EL (cell line): Measurements from ENCODE around the gene DYTN.
A peak's percentile ranks its signal among the peaks of the same experiment; 100 is the strongest.
"Not testable (repeated sequence)": the region's sequence is repeated elsewhere in the genome, so short reads cannot be mapped to it uniquely, and the experiment has no call there.

ENCODE experiments used
- DNase-seq: peaks from one replicate; pipeline ENCODE4 v3.0.0-alpha.2; 2016

DYTN gene

DNA sequence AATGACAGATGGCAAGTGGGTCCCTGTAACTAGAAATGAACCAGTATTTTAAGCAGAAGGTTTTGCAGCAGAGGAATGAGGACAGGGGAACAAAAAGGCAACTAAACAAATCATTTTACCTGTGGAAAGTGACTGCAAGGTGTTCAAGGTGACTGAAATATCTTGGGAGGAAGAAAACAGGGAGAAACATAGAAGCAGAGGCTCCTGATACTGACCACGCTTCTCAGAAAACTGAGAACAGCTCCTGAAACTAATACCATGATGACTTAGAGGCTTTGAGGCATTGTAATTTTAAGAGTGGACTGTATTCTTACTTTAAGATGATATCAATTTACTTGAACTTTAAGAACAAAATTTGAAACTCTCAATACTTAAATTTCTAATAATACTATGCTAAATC lies at the start of gene DYTN:
TSS of gene DYTN (minus strand) at position 101 of the 400 bp plus-strand sequence. CDS start 117 bp downstream, outside the sequence.
- no peak for DNase-seq

- DNase-seq = no peak
These were observed 48.1 kb upstream of the DYTN start for GRCh38 chr2:206766057-206766930.

GRCh38 chr2:206765242-206766056 lies 47.3 kb upstream of the DYTN start, which contains the start of the genes FASTKD2 and MDH1B:
FASTKD2 (plus strand) TSS chr2:206765606; CDS start chr2:206766694, 1,088 bp downstream.
MDH1B (minus strand) TSS chr2:206765328; CDS start chr2:206765271, 57 bp downstream.
- DNase-seq = peak; percentile 94

DNA sequence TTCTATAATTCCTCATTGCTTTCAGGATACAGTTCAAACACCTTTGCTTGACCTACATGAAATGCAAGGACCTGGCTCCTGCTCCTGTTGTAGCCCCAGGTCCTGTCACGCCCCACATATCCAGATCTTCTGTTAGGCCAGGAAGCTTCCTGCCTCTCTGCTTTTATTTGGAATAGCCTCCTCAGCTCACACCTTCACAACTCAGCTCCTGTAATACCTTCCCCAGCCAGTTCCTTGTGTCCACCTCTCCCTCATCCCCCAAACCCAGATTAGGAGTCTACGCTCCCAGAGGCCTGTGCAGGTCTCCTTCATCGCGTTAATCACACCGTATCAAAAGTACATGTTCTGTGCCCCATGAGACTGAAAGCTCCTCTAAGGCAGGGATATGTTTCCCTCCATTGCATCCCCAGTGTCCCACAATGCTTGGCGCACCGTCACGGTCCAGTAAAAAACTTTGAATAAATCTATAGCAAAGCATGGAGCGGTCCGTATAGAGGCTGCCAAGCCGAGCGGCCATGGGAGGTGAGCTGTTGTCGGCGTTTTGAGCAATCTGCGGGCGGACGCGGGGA lies 46.6 kb upstream of the DYTN start:
- no peak for DNase-seq

- DNase-seq = no peak
These were observed 38.6 kb upstream of the DYTN start for GRCh38 chr2:206756816-206757215.

GRCh38 chr2:206740800-206741199 lies 22.6 kb upstream of the DYTN start:
- DNase-seq = no peak

DNA sequence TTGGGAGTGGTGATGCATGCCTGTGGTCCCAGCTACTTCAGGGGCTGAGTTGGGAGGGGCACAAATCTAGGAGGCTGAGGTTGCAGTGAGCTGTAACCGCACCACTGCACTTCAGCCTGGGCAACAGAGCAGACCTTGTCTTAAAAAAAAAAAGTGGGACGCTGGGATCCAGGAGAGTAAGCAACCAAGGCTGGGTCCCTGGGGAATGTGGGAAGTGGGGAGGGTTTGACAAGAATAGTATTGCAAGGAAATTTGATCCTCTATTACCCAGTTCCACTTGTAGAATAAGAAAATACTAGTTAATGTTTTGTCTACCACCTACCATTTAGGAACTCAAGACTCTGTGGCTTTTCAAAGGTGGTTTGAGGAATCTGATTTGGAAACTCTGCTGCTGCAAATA lies 21.1 kb upstream of the DYTN start:
- no peak for DNase-seq

DNA sequence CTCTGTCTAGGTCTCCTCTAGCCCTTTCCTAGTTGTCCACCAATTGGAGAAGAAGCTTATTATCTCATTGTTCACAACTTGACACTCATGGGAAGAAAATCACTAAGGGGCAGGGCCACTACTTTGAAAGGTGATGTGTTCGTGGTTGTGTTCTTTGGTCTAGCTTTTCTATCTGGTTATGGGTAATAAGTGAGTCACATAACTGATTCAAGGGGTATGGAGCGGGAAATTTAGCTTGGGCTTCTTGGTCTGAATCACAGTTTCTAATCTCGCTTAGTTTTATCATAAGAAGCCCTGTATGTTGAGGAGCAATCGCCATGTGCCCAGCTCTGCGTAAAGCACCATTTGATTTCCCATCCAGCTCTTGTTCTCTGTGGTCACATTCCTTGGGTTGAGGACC lies 18.7 kb upstream of the DYTN start:
- no peak for DNase-seq

GRCh38 chr2:206733341-206733740 lies 15.1 kb upstream of the DYTN start:
- no peak for DNase-seq

- peak; percentile 4 for DNase-seq
These were observed 10.3 kb upstream of the DYTN start for GRCh38 chr2:206728277-206729199.

GRCh38 chr2:206727287-206727686 lies 9.1 kb upstream of the DYTN start:
- no peak for DNase-seq

GRCh38 chr2:206723288-206723687 lies 5.1 kb upstream of the DYTN start:
- no peak for DNase-seq

DNA sequence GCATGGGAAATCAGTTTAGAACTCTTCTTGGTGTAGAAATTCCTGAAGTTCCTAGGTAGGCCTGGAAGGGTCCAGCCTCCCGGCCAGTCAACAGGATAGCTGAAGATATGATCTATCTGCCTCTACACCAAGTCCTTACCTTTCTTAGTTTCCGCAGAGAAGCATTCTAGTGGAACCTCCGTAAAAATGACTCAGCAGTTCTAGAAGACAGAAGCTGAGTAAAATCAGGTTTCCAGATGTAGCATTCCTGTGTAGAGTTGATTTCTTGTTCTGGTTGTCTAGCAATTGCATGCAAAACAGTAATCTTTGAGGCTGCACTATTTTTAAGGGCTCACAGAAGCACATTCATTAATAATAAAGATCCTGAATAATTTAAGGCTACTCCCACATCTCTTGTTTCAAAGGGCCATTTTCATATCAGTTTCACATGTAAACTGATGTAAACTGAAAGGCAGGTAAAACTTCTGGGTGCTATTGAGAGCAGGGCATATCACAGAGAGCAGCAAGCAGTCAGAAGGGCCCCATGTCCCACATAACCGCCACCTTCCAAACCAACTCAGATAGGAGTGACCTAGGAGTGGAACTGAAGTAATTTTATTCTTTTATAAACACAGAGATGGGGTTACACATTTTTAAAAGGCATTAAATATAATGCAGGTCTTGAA lies 3.2 kb upstream of the DYTN start:
- DNase-seq = no peak

DNA sequence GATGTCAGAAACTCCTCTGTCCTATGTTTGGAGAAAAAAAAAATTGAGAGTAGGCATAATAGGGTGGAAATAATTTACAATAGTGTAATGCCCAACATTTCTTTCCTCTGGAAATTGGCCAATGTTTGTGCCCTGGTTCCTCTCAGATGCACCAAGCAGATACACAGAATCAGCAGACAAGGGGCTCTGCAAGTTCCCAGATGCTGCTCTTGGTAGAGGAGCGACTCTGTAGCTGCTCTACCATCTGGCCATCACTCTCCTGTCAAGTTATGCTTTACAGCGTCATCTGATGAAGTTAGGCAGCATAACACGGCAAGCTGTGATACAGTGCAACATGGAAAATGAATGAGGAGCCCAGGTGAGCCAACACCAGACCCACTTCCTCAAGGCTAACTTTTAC lies 1.6 kb downstream of the DYTN start:
- DNase-seq = no peak

- DNase-seq = not testable (repeated sequence)
These were observed 3.0 kb downstream of the DYTN start for GRCh38 chr2:206715183-206715582.

- no peak for DNase-seq
These were observed 4.5 kb downstream of the DYTN start for GRCh38 chr2:206713746-206714145.

GRCh38 chr2:206708286-206708685 lies 9.9 kb downstream of the DYTN start:
- no peak for DNase-seq

- no peak for DNase-seq
These were observed 11.0 kb downstream of the DYTN start for GRCh38 chr2:206707164-206707701.

DNA sequence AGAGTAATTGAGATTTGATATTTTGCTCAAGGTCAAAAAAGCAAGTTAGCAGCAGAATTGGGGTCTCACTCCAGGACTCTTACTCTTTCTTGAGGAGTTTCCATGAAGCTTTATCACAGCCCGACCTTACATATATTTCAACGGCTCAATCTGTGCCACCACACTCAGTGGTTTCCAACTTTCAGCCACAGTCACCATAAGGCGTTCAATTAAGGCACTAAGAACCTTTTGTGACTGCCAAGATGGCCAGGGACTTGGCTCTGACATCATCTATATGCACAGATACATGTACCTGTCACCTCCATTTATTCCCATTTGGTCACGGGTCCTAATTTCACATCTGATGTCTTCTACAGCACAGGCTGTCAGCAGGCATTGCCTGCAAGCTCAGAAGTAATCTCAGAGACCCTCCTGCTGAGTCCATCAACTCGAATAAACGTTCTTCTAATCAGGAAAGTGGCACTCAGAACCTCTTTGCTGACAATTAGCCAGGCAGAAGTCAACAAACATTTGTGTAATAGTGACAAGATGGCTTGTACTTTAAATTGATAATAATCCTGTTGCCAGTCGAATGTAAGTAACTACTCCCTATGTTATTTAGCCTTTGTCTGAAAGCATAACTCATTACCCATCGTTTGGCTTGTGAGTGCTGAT lies 16.1 kb downstream of the DYTN start:
- no peak for DNase-seq

DNA sequence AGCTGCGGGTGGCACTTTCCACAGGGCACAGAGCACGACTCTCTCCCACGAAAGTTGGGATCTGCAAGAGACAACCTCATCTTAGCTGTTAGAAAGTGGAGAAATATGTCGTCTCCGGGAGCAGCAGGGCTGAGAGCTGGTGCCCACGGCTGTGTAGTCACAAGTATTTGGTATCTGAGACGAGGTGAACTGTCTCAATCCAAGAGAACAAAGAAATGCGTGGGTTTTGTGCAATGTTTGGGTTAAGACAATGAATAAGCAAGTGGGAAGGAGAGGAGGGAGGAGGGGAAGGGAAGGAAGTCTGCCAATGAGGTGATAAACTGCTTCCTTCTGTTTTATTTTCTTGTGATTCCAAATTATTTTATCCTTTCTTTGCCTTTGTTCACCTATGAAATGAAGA lies 18.0 kb downstream of the DYTN start:
- no peak for DNase-seq

DNA sequence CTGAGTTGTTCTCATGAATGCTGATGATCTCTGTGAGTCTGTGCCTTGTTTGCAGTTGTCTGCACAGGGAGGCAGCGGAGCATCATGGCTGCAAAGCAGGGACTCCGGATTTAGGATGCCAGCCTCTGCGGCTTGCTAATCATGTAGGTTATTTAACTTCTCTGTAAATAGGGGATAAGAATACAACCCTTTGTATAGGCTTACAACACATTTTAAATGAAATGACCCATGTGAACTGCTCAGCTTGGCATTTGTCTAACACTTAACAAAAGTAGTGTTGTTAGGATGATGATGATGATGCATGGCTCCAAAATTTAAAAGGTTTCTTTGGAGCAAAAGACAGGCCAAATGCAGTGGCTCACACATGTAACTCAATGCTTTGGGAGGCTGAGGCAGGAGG lies 19.4 kb downstream of the DYTN start:
- DNase-seq = no peak
